ENCODE measurements around the gene SPTSSA. TPM values are rescaled to one million over a fixed set of nuclear protein-coding genes. Genes with fewer than 3 reads are reported as not detected.
"Not testable (repeated sequence)": the region's sequence is repeated elsewhere in the genome, so short reads cannot be mapped to it uniquely, and the experiment has no call there.

SPTSSA gene, protein sequence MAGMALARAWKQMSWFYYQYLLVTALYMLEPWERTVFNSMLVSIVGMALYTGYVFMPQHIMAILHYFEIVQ
- 10 to 100 TPM; 10.7 to 22.7 (median 16.5) TPM for total RNA-seq

DNA sequence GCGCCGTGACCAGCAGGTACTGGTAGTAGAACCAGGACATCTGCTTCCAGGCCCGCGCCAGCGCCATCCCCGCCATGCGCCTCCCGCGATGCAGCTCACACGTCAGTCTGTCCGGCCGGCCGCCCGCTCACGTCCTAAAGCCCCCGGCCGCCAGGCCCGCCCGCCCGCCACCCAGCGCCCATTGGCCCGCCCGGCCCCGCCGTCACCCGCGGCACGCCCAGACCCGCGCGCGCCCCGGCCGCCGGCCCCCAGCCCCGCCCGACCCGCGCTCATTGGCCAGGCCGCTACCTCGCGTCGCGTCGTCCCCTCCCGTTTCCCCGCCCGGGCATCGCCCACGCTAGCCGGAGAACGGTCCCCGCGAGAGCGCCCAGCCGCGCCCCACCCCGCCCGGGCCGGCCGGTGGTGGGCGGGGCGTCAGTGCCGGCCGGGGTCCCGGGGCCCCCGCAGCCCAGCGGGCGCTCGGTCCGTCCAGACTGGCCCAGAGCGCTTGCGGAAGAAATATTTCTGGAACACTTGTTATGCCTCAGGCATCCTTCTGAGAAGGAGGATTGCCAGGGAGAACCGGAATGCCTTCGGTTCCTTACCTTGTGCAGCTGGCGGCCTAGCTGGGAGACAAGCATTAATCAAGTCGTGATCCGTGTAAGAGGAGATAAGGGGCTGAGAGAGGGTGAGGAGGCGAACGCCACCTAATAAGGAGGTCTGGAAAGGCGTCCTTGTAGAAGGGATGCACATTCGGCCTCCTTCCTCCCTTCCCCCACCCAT is at the start of gene SPTSSA:
SPTSSA (minus strand) TSS at position 109 of the 762 bp plus-strand sequence; CDS start at position 76, 33 bp downstream.
- intact Hi-C loops (cut with DNase I; ENCODE audit: low total_unique reads) = no loop called here
- 0 to 3% methylated on average over 9 to 35 of the region's 82 CpGs for WGBS, 2 donors
- peak; percentile 87 to 98 for DNase-seq (ENCODE audit: low spot score in 2 of 2)
- H3K4me3 ChIP-seq (ENCODE audit: low read depth, poor library complexity, severe bottlenecking) = peak within 1 kb of the TSS; percentile 78
- peak in 1 of 2 donors; percentile 34 for TF ChIP-seq POLR2A (IDR thresholded peaks at IDR 0.05)
- TF ChIP-seq, protein P1, sequence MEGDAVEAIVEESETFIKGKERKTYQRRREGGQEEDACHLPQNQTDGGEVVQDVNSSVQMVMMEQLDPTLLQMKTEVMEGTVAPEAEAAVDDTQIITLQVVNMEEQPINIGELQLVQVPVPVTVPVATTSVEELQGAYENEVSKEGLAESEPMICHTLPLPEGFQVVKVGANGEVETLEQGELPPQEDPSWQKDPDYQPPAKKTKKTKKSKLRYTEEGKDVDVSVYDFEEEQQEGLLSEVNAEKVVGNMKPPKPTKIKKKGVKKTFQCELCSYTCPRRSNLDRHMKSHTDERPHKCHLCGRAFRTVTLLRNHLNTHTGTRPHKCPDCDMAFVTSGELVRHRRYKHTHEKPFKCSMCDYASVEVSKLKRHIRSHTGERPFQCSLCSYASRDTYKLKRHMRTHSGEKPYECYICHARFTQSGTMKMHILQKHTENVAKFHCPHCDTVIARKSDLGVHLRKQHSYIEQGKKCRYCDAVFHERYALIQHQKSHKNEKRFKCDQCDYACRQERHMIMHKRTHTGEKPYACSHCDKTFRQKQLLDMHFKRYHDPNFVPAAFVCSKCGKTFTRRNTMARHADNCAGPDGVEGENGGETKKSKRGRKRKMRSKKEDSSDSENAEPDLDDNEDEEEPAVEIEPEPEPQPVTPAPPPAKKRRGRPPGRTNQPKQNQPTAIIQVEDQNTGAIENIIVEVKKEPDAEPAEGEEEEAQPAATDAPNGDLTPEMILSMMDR (IDR thresholded peaks at IDR 0.05) = no peak

DNA sequence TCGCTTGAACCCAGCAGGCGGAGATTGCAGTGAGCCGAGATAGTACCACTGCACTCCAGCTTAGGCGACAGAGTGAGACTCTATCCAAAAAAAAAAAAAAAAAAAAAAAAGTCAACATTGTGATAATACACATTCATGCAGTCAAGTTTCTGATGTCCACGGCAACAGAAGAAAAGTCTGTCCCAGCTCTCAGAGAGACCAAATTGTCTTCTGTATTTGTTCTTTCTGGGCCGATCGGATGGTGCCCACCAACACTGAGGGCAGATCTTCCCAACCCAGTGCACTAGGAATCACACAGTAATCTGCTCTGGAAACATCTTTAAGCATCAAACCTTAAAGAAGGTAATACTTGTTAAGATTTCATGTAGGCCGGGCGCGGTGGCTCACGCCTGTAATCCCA is 45.8 kb upstream of the SPTSSA start:
- intact Hi-C loops (cut with DNase I; ENCODE audit: low total_unique reads) = no loop called here
- no peak overlapping the region for H3K4me3 ChIP-seq (ENCODE audit: low read depth, poor library complexity, severe bottlenecking)
- TF ChIP-seq, protein P1 (IDR thresholded peaks at IDR 0.05) = no peak
- TF ChIP-seq POLR2A (IDR thresholded peaks at IDR 0.05) = no peak
- 95 to 98% methylated on average over 11 of the region's 11 CpGs for WGBS, 2 donors
- DNase-seq (ENCODE audit: low spot score in 2 of 2) = no peak

DNA sequence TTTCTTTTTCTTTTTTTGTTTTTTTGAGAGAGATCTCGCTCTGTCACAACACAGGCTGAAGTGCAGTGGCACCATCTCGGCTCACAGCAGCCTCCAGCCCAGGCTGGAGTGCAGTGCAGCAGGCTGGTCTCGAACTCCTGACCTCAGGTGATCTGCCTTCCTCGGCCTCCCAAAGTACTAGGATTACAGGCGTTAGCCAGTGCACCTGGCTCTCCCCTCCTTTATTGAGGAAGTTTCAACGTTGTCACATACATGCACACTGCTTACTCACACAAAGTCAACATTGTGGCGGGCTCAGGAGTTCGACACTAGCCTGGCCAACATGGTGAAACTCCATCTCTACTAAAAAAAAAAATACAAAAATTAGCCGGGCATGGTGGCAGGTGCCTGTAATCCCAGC is 45.4 kb upstream of the SPTSSA start:
- intact Hi-C loops (cut with DNase I; ENCODE audit: low total_unique reads) = no loop called here
- no peak for DNase-seq (ENCODE audit: low spot score in 2 of 2)
- TF ChIP-seq POLR2A (IDR thresholded peaks at IDR 0.05) = no peak
- TF ChIP-seq, protein P1 (IDR thresholded peaks at IDR 0.05) = no peak
- WGBS, 2 donors = 88 to 95% methylated on average over 9 of the region's 9 CpGs
- H3K4me3 ChIP-seq (ENCODE audit: low read depth, poor library complexity, severe bottlenecking) = no peak overlapping the region

DNA sequence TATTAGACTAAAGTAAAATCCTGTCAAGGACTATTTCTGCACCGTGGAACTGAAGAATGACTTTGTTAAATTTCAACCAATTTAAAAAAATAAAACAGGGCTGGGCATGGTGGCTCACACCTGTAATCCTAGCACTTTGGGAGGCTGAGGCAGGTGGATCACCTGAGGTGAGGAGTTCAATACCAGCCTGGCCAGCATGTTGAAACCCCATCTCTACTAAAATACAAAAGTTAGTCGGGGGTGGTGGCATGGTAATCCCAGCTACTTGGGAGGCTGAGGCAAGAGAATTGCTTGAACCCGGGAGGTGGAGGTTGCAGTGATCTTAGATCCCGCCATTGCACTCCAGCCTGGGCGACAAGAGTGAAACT is 43.1 kb upstream of the SPTSSA start:
- H3K4me3 ChIP-seq (ENCODE audit: low read depth, poor library complexity, severe bottlenecking); DNase-seq (ENCODE audit: low spot score in 2 of 2); intact Hi-C loops (cut with DNase I; ENCODE audit: low total_unique reads): not testable (repeated sequence)
- WGBS, 2 donors = 88 to 97% methylated on average over 5 of the region's 5 CpGs

DNA sequence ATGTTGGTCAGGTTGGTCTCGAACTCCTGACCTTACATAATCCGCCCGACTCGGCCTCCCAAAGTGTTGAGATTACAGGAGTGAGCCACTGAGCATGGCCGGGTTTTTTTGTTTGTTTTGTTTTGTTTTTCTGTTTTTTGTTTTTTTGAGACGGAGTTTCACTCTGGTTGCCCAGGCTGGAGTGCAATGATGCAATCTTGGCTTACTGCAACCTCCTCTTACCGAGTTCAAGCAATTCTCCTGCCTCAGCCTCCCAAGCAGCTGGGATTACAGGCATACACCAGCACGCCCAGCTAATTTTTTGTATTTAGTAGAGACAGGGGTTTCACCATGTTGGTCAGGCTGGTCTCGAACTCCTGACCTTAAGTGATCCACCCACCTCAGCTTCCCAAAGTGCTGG is 42.0 kb upstream of the SPTSSA start:
- DNase-seq (ENCODE audit: low spot score in 2 of 2); intact Hi-C loops (cut with DNase I; ENCODE audit: low total_unique reads); H3K4me3 ChIP-seq (ENCODE audit: low read depth, poor library complexity, severe bottlenecking): not testable (repeated sequence)
- 82 to 98% methylated on average over 9 of the region's 9 CpGs for WGBS, 2 donors

DNA sequence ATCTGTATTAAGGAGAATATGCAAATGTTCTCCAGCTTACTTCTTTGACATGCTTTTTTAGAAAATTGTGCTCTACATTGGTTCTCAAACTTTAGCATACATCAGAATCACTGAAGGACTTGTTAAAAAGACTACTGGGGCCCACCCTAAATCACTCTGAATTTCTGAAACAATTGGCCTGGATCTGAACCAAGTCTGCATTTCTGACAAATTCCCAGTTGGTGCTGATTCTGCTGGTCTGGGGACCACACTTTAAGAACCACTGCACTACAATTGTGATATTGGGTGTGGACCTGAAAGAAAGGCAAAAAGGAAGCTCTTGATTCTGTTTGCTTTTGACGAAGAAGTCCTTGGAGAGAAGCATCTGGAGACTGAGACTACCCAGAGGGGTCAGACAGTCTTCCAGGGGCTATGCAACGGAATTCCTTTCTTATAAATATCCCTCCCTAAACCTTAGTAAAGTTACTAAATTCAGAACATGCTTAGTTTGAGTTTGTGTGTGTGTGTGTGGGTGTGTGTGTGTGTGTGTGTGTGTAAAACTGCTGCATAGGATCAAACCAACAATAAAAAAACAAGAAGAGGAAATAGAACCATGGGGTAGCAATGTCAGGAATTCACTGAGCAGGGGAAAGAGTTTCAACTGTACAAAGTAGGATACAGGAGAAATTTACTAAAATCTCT is 40.6 kb upstream of the SPTSSA start:
- no peak for DNase-seq (ENCODE audit: low spot score in 2 of 2)
- no peak overlapping the region for H3K4me3 ChIP-seq (ENCODE audit: low read depth, poor library complexity, severe bottlenecking)
- intact Hi-C loops (cut with DNase I; ENCODE audit: low total_unique reads) = no loop called here
- WGBS, 2 donors = 69 to 73% methylated on average over 2 of the region's 2 CpGs
- no peak for TF ChIP-seq POLR2A (IDR thresholded peaks at IDR 0.05)
- TF ChIP-seq, protein P1 (IDR thresholded peaks at IDR 0.05) = no peak
